ENCODE measurements around the gene ZNF598.

GRCh38 chr16:2004795-2005517 lies 4.7 kb downstream of the ZNF598 start:
- no peak for TF ChIP-seq CTCF (conservative IDR thresholded peaks at IDR 0.05; ENCODE audit: low read depth, low read length)
- no peak for TF ChIP-seq EZH2phosphoT487 (IDR thresholded peaks at IDR 0.05; ENCODE audit: borderline replicate concordance, low read length)

All from PC-3 (cell line).